HG03066 (cell line): ENCODE data around the gene OLIG1.

Experiments used
- ATAC-seq: cut with Tn5 transposase; IDR thresholded peaks from one replicate; pipeline ENCODE4 v1.9.1; 2021; ENCODE audit warnings: low read depth; ENCODE audit not compliant: unreplicated experiment

The OLIG1 gene

GRCh38 chr21:33061233-33061632 is 8.7 kb upstream of the OLIG1 start:
- ATAC-seq, result no peak

GRCh38 chr21:33063375-33063883 is 6.5 kb upstream of the OLIG1 start:
- ATAC-seq, result no peak

GRCh38 chr21:33063907-33064622 is 5.9 kb upstream of the OLIG1 start:
- ATAC-seq, result no peak

GRCh38 chr21:33064623-33065390 is 5.1 kb upstream of the OLIG1 start:
- ATAC-seq, result no peak

GRCh38 chr21:33067043-33067442 is 2.9 kb upstream of the OLIG1 start:
- ATAC-seq, result no peak

GRCh38 chr21:33067457-33067856 is 2.5 kb upstream of the OLIG1 start:
- no peak for ATAC-seq

GRCh38 chr21:33069243-33069642 is 698 bp upstream of the OLIG1 start:
- ATAC-seq, result no peak

- ATAC-seq, result no peak
These were observed 322 bp upstream of the OLIG1 start for GRCh38 chr21:33069645-33069993.

- ATAC-seq, result no peak
These were observed 730 bp downstream of the OLIG1 start for GRCh38 chr21:33070744-33070997.

- ATAC-seq, result no peak
These were observed 1.2 kb downstream of the OLIG1 start for GRCh38 chr21:33070998-33071769.

- ATAC-seq, result no peak
These were observed 1.9 kb downstream of the OLIG1 start for GRCh38 chr21:33071770-33072306.

- ATAC-seq, result no peak
These were observed 3.7 kb downstream of the OLIG1 start for GRCh38 chr21:33073636-33074035.

GRCh38 chr21:33075128-33075527 is 5.2 kb downstream of the OLIG1 start:
- no peak for ATAC-seq

- no peak for ATAC-seq
These were observed 5.8 kb downstream of the OLIG1 start for GRCh38 chr21:33075596-33076195.

GRCh38 chr21:33076600-33077329 is 6.8 kb downstream of the OLIG1 start:
- ATAC-seq, result no peak

GRCh38 chr21:33078907-33079582 is 9.1 kb downstream of the OLIG1 start:
- peak; percentile 94 for ATAC-seq

- ATAC-seq, result no peak
These were observed 10.4 kb downstream of the OLIG1 start for GRCh38 chr21:33080376-33080775.

- no peak for ATAC-seq
These were observed 10.8 kb downstream of the OLIG1 start for GRCh38 chr21:33080776-33081175.

GRCh38 chr21:33088384-33088783 is 18.4 kb downstream of the OLIG1 start:
- ATAC-seq, result no peak
